Trophoblast cell (in vitro differentiated cells and primary cell): Measurements from ENCODE around the gene PAM.
"Not testable (repeated sequence)": the region's sequence is repeated elsewhere in the genome, so short reads cannot be mapped to it uniquely, and the experiment has no call there.

ENCODE experiments used
- DNase-seq, 2 donors: peaks; one replicate each; pipeline ENCODE4 v3.0.0-alpha.2; 2016
- H2AFZ ChIP-seq: 2 replicates; pipeline ENCODE4 v1.6.1; 2013; ENCODE audit warnings: low read length, moderate library complexity, mild to moderate bottlenecking; ENCODE audit not compliant: insufficient read depth, poor library complexity
- H2AK5ac ChIP-seq: 2 replicates; pipeline ENCODE4 v1.6.1; 2013; ENCODE audit warnings: mild to moderate bottlenecking, low read length
- H2BK120ac ChIP-seq: 2 replicates; pipeline ENCODE4 v1.6.1; 2013; ENCODE audit warnings: low read length, mild to moderate bottlenecking, moderate library complexity; ENCODE audit not compliant: insufficient read depth, poor library complexity
- H2BK12ac ChIP-seq: 2 replicates; pipeline ENCODE4 v1.6.1; 2013; ENCODE audit warnings: mild to moderate bottlenecking, low read length, moderate library complexity
- H2BK5ac ChIP-seq: 2 replicates; pipeline ENCODE4 v1.6.1; 2013; ENCODE audit warnings: low read length, low read depth, moderate library complexity, mild to moderate bottlenecking; ENCODE audit not compliant: poor library complexity
- H3K14ac ChIP-seq: 2 replicates; pipeline ENCODE4 v1.6.1; 2013; ENCODE audit warnings: mild to moderate bottlenecking, low read length
- H3K18ac ChIP-seq: 2 replicates; pipeline ENCODE4 v1.6.1; 2013; ENCODE audit warnings: mild to moderate bottlenecking, low read length
- H3K23ac ChIP-seq: 2 replicates; pipeline ENCODE4 v1.6.1; 2013; ENCODE audit warnings: low read length
- H3K27ac ChIP-seq: 2 replicates; pipeline ENCODE4 v1.5.1; 2013; ENCODE audit warnings: low read depth, mild to moderate bottlenecking, inconsistent platforms, low read length, moderate library complexity
- H3K27me3 ChIP-seq: 2 replicates; pipeline ENCODE4 v1.6.1; 2013; ENCODE audit warnings: inconsistent platforms, mild to moderate bottlenecking, low read length, moderate library complexity; ENCODE audit not compliant: insufficient read depth
- H3K36me3 ChIP-seq, 2 experiments: 1 replicate in 1 of 2; 2 replicates in 1 of 2; pipeline ENCODE4 v1.6.1; 2013; ENCODE audit warnings: low read length in 2 of 2, mild to moderate bottlenecking in 2 of 2, moderate library complexity in 1 of 2; ENCODE audit not compliant: insufficient read depth in 2 of 2, control insufficient read depth in 1 of 2
- H3K4ac ChIP-seq: 2 replicates; pipeline ENCODE4 v1.6.1; 2013; ENCODE audit warnings: low read depth, mild to moderate bottlenecking, low read length, moderate library complexity
- H3K4me1 ChIP-seq, 2 experiments: 1 replicate in 1 of 2; 2 replicates in 1 of 2; pipeline ENCODE4 v1.6.1; 2013; ENCODE audit warnings: low read length in 2 of 2, mild to moderate bottlenecking in 2 of 2, moderate library complexity in 1 of 2; ENCODE audit not compliant: insufficient read depth in 2 of 2, control insufficient read depth in 1 of 2
- H3K4me2 ChIP-seq: 2 replicates; pipeline ENCODE4 v1.6.1; 2013; ENCODE audit warnings: inconsistent platforms, mild to moderate bottlenecking, low read length, moderate library complexity
- H3K4me3 ChIP-seq: 2 replicates; pipeline ENCODE4 v1.5.1; 2013; ENCODE audit warnings: mild to moderate bottlenecking, low read depth, low read length, inconsistent platforms
- H3K79me1 ChIP-seq: one replicate; pipeline ENCODE4 v1.6.1; 2013; ENCODE audit warnings: low read length
- H3K79me2 ChIP-seq: 2 replicates; pipeline ENCODE4 v1.6.1; 2013; ENCODE audit warnings: low read length, mild to moderate bottlenecking; ENCODE audit not compliant: control insufficient read depth, insufficient read depth, poor library complexity
- H3K9ac ChIP-seq: 2 replicates; pipeline ENCODE4 v1.6.1; 2013; ENCODE audit warnings: mild to moderate bottlenecking, low read length
- H3K9me3 ChIP-seq: 2 replicates; pipeline ENCODE4 v1.6.1; 2013; ENCODE audit warnings: low read depth, mild to moderate bottlenecking, control low read depth, inconsistent platforms, low read length; ENCODE audit not compliant: insufficient read depth
- H4K12ac ChIP-seq: 2 replicates; pipeline ENCODE4 v1.6.1; 2013; ENCODE audit warnings: low read depth, mild to moderate bottlenecking, low read length, moderate library complexity
- H4K8ac ChIP-seq: 2 replicates; pipeline ENCODE4 v1.6.1; 2013; ENCODE audit warnings: low read depth, mild to moderate bottlenecking, low read length, moderate library complexity
- H4K91ac ChIP-seq: one replicate; pipeline ENCODE4 v1.6.1; 2013; ENCODE audit warnings: low read depth, mild to moderate bottlenecking, low read length, moderate library complexity
- WGBS: extraction: QIAGEN DNeasy Blood & Tissue Kit; methylation state at CpG from one replicate; pipeline ENCODE4 v1.1.7; 2013; ENCODE audit warnings: missing lambda C conversion rate; ENCODE audit not compliant: insufficient read length, insufficient coverage; ENCODE audit errors: extremely low coverage; 5-methylcytosine and 5-hydroxymethylcytosine counted together

The PAM gene

GRCh38 chr5:102772273-102772672 is 17.2 kb downstream of the PAM start:
- no peak overlapping the region for H2BK12ac ChIP-seq
- no peaks in the 10 kb centered on the region for H3K36me3 ChIP-seq
- H3K4me3 ChIP-seq: no peak overlapping the region
- no peaks in the 10 kb centered on the region for H3K9me3 ChIP-seq
- H3K18ac ChIP-seq: no peak overlapping the region
- no peak overlapping the region for H4K12ac ChIP-seq
- no peak overlapping the region for H4K8ac ChIP-seq
- no peak overlapping the region for H3K4ac ChIP-seq
- no peak overlapping the region for H3K23ac ChIP-seq
- no peak overlapping the region for H3K4me2 ChIP-seq
- no peaks in the 10 kb centered on the region for H3K4me1 ChIP-seq
- no peak overlapping the region for H3K9ac ChIP-seq
- H3K79me2 ChIP-seq: no peaks in the 10 kb centered on the region
- no peak overlapping the region for H3K14ac ChIP-seq
- DNase-seq: no peak
- H2BK5ac ChIP-seq: no peak overlapping the region
- H2AK5ac ChIP-seq: no peak overlapping the region
- WGBS: no CpG with 5 or more reads among the region's 1 CpG
- H2BK120ac ChIP-seq: no peak overlapping the region
- H2AFZ ChIP-seq: no peak overlapping the region
- no peak overlapping the region for H4K91ac ChIP-seq
- no peak overlapping the region for H3K27ac ChIP-seq
- no peaks in the 10 kb centered on the region for H3K79me1 ChIP-seq
- H3K27me3 ChIP-seq: no peaks in the 10 kb centered on the region

GRCh38 chr5:102773133-102773532 is 18.0 kb downstream of the PAM start:
- no CpG with 5 or more reads among the region's 1 CpG for WGBS
- no peak overlapping the region for H2AK5ac ChIP-seq
- H3K18ac ChIP-seq: no peak overlapping the region
- H2BK5ac ChIP-seq: no peak overlapping the region
- H3K27me3 ChIP-seq: no peaks in the 10 kb centered on the region
- no peak overlapping the region for H2AFZ ChIP-seq
- no peaks in the 10 kb centered on the region for H3K79me1 ChIP-seq
- no peak overlapping the region for H3K23ac ChIP-seq
- no peak overlapping the region for H2BK12ac ChIP-seq
- no peak overlapping the region for H4K8ac ChIP-seq
- no peak overlapping the region for H3K14ac ChIP-seq
- H4K12ac ChIP-seq: no peak overlapping the region
- H3K9ac ChIP-seq: no peak overlapping the region
- H3K9me3 ChIP-seq: no peaks in the 10 kb centered on the region
- no peaks in the 10 kb centered on the region for H3K36me3 ChIP-seq
- H3K4me3 ChIP-seq: no peak overlapping the region
- H3K4me1 ChIP-seq: no peaks in the 10 kb centered on the region
- no peak overlapping the region for H3K4me2 ChIP-seq
- no peak for DNase-seq
- no peak overlapping the region for H4K91ac ChIP-seq
- H2BK120ac ChIP-seq: no peak overlapping the region
- H3K4ac ChIP-seq: no peak overlapping the region
- no peak overlapping the region for H3K27ac ChIP-seq
- H3K79me2 ChIP-seq: no peaks in the 10 kb centered on the region

GRCh38 chr5:102775756-102776155 is 20.7 kb downstream of the PAM start:
- H4K8ac ChIP-seq, H2AFZ ChIP-seq, H3K14ac ChIP-seq, H3K79me2 ChIP-seq, H3K4me2 ChIP-seq, H2BK12ac ChIP-seq, H3K4ac ChIP-seq, DNase-seq, H2BK5ac ChIP-seq, H3K9me3 ChIP-seq, H3K4me1 ChIP-seq, H2BK120ac ChIP-seq, H3K79me1 ChIP-seq, H4K91ac ChIP-seq, H4K12ac ChIP-seq, H3K18ac ChIP-seq, H3K9ac ChIP-seq, H3K4me3 ChIP-seq, H2AK5ac ChIP-seq, H3K27me3 ChIP-seq, H3K36me3 ChIP-seq, H3K27ac ChIP-seq, H3K23ac ChIP-seq: not testable (repeated sequence)

GRCh38 chr5:102777099-102777498 is 22.0 kb downstream of the PAM start:
- no peak overlapping the region for H2AK5ac ChIP-seq
- no peaks in the 10 kb centered on the region for H3K27me3 ChIP-seq
- H2BK12ac ChIP-seq: no peak overlapping the region
- H3K79me1 ChIP-seq: no peaks in the 10 kb centered on the region
- H3K14ac ChIP-seq: no peak overlapping the region
- no peak overlapping the region for H3K9ac ChIP-seq
- no peak overlapping the region for H3K4me2 ChIP-seq
- H3K18ac ChIP-seq: no peak overlapping the region
- H2BK120ac ChIP-seq: no peak overlapping the region
- H3K79me2 ChIP-seq: no peaks in the 10 kb centered on the region
- no peak overlapping the region for H3K23ac ChIP-seq
- H3K36me3 ChIP-seq: no peaks in the 10 kb centered on the region
- no peak overlapping the region for H2BK5ac ChIP-seq
- H3K9me3 ChIP-seq: no peaks in the 10 kb centered on the region
- no peak for DNase-seq
- H3K4me1 ChIP-seq: no peaks in the 10 kb centered on the region
- H4K12ac ChIP-seq: no peak overlapping the region
- H4K8ac ChIP-seq: no peak overlapping the region
- no peak overlapping the region for H3K4ac ChIP-seq
- no peak overlapping the region for H4K91ac ChIP-seq
- no peak overlapping the region for H3K4me3 ChIP-seq
- H3K27ac ChIP-seq: no peak overlapping the region
- H2AFZ ChIP-seq: no peak overlapping the region

GRCh38 chr5:102778478-102778877 is 23.4 kb downstream of the PAM start:
- no peak overlapping the region for H4K12ac ChIP-seq
- H2BK120ac ChIP-seq: no peak overlapping the region
- H3K4me1 ChIP-seq: no peaks in the 10 kb centered on the region
- H3K27me3 ChIP-seq: no peaks in the 10 kb centered on the region
- H3K9me3 ChIP-seq: no peaks in the 10 kb centered on the region
- no peak overlapping the region for H2BK12ac ChIP-seq
- H3K4me2 ChIP-seq: no peak overlapping the region
- H3K14ac ChIP-seq: no peak overlapping the region
- H3K79me1 ChIP-seq: no peaks in the 10 kb centered on the region
- H2BK5ac ChIP-seq: no peak overlapping the region
- no peak overlapping the region for H3K18ac ChIP-seq
- H4K91ac ChIP-seq: no peak overlapping the region
- no peak overlapping the region for H2AK5ac ChIP-seq
- no peaks in the 10 kb centered on the region for H3K79me2 ChIP-seq
- H3K4ac ChIP-seq: no peak overlapping the region
- H3K36me3 ChIP-seq: no peaks in the 10 kb centered on the region
- WGBS: no CpG with 5 or more reads among the region's 3 CpGs
- no peak for DNase-seq
- H3K9ac ChIP-seq: no peak overlapping the region
- H4K8ac ChIP-seq: no peak overlapping the region
- no peak overlapping the region for H2AFZ ChIP-seq
- H3K27ac ChIP-seq: no peak overlapping the region
- H3K23ac ChIP-seq: no peak overlapping the region
- no peak overlapping the region for H3K4me3 ChIP-seq
